Erythroblast (primary cell): ENCODE measurements around the gene TRAPPC2L.

ENCODE experiments used
- GATA1 ChIP-seq: IDR thresholded peaks from 2 replicates; pipeline ENCODE4 v1.6.1; 2011; ENCODE audit warnings: low read depth, mild to moderate bottlenecking, control low read depth, low read length, moderate library complexity
- POLR2A ChIP-seq: IDR thresholded peaks from 2 replicates; pipeline ENCODE4 v1.6.1; 2011; ENCODE audit warnings: mild to moderate bottlenecking, low read length

DNA sequence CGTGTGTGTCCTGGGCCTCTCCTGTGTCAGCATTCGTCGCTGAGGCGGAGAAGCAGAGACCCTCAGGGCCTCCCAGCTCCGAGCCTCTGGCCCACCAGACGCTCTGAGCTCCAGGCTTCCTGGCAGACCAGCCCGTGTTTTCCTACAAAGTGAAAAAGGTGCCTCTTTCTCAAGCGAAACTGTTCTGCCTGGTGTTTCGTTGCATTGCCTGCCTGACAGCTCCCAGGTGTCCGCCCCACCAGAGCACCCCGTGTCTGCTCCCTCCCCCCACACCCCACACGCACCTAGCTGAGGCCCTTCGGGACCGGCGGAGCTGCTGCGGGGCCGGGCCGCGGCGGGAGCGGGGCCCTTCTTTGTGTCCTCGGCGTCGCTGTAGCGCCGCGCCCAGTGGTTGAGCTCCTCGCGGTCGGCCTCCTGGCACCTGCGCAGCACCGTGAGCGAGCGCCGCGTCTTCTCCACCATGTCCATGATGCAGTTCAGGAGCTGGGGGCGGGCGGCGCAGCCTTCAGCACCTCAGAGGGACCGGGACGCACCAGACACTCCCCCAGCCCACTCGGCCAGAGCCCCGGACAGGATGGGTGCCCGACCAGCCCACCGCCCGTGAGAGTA, 24.2 kb downstream of the TRAPPC2L start:
- no peak for TF ChIP-seq POLR2A
- no peak for TF ChIP-seq GATA1
